Natural killer cell (primary cell): ENCODE measurements around the gene RNF7. TPM values are rescaled to one million over a fixed set of nuclear protein-coding genes. Genes with fewer than 3 reads are reported as not detected.

Experiments
- ATAC-seq, 3 donors: fragments of 150-1000 bp in 2 of 3; fragments of 200-7000 bp in 1 of 3; cut with Tn5 transposase; 1 replicate in 1 of 3; 2 replicates in 2 of 3; pipeline ENCODE4 v1.10.0; 2021; ENCODE audit warnings: mild to moderate bottlenecking in 2 of 3, moderate library complexity in 2 of 3
- DNase-seq, 2 donors: peaks; one replicate each; pipeline versions ENCODE4 v3.0.0 to v3.0.0-alpha.2; 2013 to 2021; ENCODE audit warnings: mixed read lengths in 1 of 2
- H3K27ac ChIP-seq: one replicate; pipeline ENCODE4 v1.5.1; 2013; ENCODE audit warnings: mild to moderate bottlenecking, low read length
- H3K27me3 ChIP-seq: one replicate; pipeline ENCODE4 v1.6.1; 2013; ENCODE audit warnings: low read length; ENCODE audit not compliant: control insufficient read depth, insufficient read depth
- H3K36me3 ChIP-seq: one replicate; pipeline ENCODE4 v1.6.1; 2013; ENCODE audit warnings: low read length; ENCODE audit not compliant: control insufficient read depth, insufficient read depth
- H3K4me1 ChIP-seq: one replicate; pipeline ENCODE4 v1.6.1; 2013; ENCODE audit warnings: low read length; ENCODE audit not compliant: control insufficient read depth, insufficient read depth
- H3K4me3 ChIP-seq: one replicate; pipeline ENCODE4 v1.5.1; 2013; ENCODE audit warnings: low read length
- H3K9me3 ChIP-seq: one replicate; pipeline ENCODE4 v1.6.1; 2013; ENCODE audit warnings: low read length; ENCODE audit not compliant: control insufficient read depth, insufficient read depth
- H3K27ac Mint-ChIP-seq, 2 donors: one replicate each; pipeline ENCODE4 v1.8.0; 2022; ENCODE audit warnings: mild to moderate bottlenecking in 2 of 2, mixed read lengths in 2 of 2, moderate library complexity in 1 of 2
- H3K27me3 Mint-ChIP-seq, 2 donors: one replicate each; pipeline ENCODE4 v1.8.0; 2022; ENCODE audit warnings: low read depth in 2 of 2, mixed read lengths in 2 of 2
- H3K36me3 Mint-ChIP-seq: one replicate; pipeline ENCODE4 v1.8.0; 2022; ENCODE audit warnings: mixed read lengths
- H3K4me1 Mint-ChIP-seq, 2 donors: one replicate each; pipeline ENCODE4 v1.8.0; 2022; ENCODE audit warnings: mixed read lengths in 2 of 2
- H3K4me3 Mint-ChIP-seq: one replicate; pipeline ENCODE4 v1.8.0; 2022; ENCODE audit warnings: mild to moderate bottlenecking, moderate library complexity, mixed read lengths
- H3K9me3 Mint-ChIP-seq, 2 donors: one replicate each; pipeline ENCODE4 v1.8.0; 2022; ENCODE audit warnings: mixed read lengths in 2 of 2
- WGBS: methylation state at CpG from one replicate; pipeline ENCODE4 v1.1.7; 2013; ENCODE audit warnings: missing lambda C conversion rate; ENCODE audit not compliant: insufficient coverage; 5-methylcytosine and 5-hydroxymethylcytosine counted together
- intact Hi-C: fragments of 100-400 bp; cut with micrococcal nuclease; formaldehyde crosslinking; loops from one replicate; pipeline ENCODE4 v1.14.2; 2022
- total RNA-seq, 4 donors: library from RNA; stranded (reverse); fragments of 120-200 nt in 1 of 4; gene quantifications; one replicate each; pipeline versions ENCODE4 v1.2.3 to v1.2.4, GENCODE V29; 2013 to 2022
- TF ChIP-seq, protein P1 (sequence below): fragments of 200-600 bp; IDR thresholded peaks from one replicate; pipeline ENCODE4 v1.8.0; 2022; ENCODE audit warnings: antibody characterized with exemption

Gene RNF7
- total RNA-seq, 3 donors from 2014 or later (not counting 1 experiment from before 2014, with no cell fraction given), result 65.0 to 75.0 (median 73.4) TPM

DNA sequence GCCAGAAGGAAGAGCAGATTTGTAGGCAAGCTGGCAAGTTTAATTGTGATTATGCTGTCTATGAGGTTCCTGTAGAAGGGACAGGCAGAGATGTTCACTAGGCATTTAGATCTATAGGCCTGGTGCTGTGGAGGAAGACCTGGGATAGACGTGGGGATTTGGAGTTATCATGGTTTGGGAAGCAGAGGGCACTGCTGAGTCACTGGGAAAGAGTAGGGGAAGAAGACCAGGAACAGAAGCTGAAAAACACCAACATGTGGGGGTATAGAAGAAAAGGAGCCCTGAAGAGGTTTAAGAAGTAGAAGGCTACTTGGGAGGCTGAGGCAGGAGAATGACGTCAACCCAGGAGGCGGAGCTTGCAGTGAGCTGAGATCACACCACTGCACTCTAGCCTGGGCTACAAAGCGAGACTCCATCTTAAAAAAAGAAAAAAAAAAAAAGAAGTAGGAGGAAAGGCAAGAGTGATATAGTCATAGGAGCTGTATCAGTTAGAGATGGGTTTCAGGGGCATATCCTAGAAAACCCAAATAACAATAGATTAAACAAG is 44.4 kb downstream of the RNF7 start:
- no peak for ATAC-seq
- no peak overlapping the region for H3K4me3 Mint-ChIP-seq
- Histone ChIP-seq H3K27ac (no peak overlapping the region), H3K4me1 (no peaks in the 10 kb centered on the region), H3K4me3 (no peak overlapping the region), H3K27me3 (no peaks in the 10 kb centered on the region), H3K9me3 (no peaks in the 10 kb centered on the region), H3K36me3 (no peaks in the 10 kb centered on the region)
- intact Hi-C loops, result no loop called here
- H3K4me1 Mint-ChIP-seq, result peaks cover 0 to 5% of the 10 kb centered on the region in 2 donors
- no peak for DNase-seq
- 88% methylated on average over 3 of the region's 4 CpGs for WGBS
- no peak overlapping the region for H3K27ac Mint-ChIP-seq
- TF ChIP-seq, protein P1, sequence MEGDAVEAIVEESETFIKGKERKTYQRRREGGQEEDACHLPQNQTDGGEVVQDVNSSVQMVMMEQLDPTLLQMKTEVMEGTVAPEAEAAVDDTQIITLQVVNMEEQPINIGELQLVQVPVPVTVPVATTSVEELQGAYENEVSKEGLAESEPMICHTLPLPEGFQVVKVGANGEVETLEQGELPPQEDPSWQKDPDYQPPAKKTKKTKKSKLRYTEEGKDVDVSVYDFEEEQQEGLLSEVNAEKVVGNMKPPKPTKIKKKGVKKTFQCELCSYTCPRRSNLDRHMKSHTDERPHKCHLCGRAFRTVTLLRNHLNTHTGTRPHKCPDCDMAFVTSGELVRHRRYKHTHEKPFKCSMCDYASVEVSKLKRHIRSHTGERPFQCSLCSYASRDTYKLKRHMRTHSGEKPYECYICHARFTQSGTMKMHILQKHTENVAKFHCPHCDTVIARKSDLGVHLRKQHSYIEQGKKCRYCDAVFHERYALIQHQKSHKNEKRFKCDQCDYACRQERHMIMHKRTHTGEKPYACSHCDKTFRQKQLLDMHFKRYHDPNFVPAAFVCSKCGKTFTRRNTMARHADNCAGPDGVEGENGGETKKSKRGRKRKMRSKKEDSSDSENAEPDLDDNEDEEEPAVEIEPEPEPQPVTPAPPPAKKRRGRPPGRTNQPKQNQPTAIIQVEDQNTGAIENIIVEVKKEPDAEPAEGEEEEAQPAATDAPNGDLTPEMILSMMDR, result no peak
- H3K36me3 Mint-ChIP-seq, result no peaks in the 10 kb centered on the region
- no peaks in the 10 kb centered on the region for H3K9me3 Mint-ChIP-seq
- no peaks in the 10 kb centered on the region for H3K27me3 Mint-ChIP-seq

- H3K4me3 ChIP-seq, result no peak overlapping the region
- H3K4me1 ChIP-seq, result no peaks in the 10 kb centered on the region
- Mint-ChIP-seq H3K9me3 (no peaks in the 10 kb centered on the region), H3K4me3 (no peak overlapping the region), H3K4me1 (peaks cover 0 to 5% of the 10 kb centered on the region in 2 donors), H3K27ac (no peak overlapping the region), H3K36me3 (no peaks in the 10 kb centered on the region), H3K27me3 (no peaks in the 10 kb centered on the region)
- TF ChIP-seq, protein P1, result no peak
- no peaks in the 10 kb centered on the region for H3K27me3 ChIP-seq
- WGBS, result 94% methylated on average over 6 of the region's 6 CpGs
- H3K36me3 ChIP-seq, result no peaks in the 10 kb centered on the region
- H3K9me3 ChIP-seq, result no peaks in the 10 kb centered on the region
- intact Hi-C loops, result no loop called here
- DNase-seq, result no peak
- H3K27ac ChIP-seq, result no peak overlapping the region
- no peak for ATAC-seq
These were observed 45.5 kb downstream of the RNF7 start for GRCh38 chr3:141783632-141784031.

- H3K27ac ChIP-seq, result no peak overlapping the region
- 78% methylated on average over 8 of the region's 8 CpGs for WGBS
- H3K27ac Mint-ChIP-seq, result no peak overlapping the region
- intact Hi-C loops, result no loop called here
- H3K36me3 Mint-ChIP-seq, result no peaks in the 10 kb centered on the region
- no peak overlapping the region for H3K4me3 ChIP-seq
- peaks cover 0 to 5% of the 10 kb centered on the region in 2 donors for H3K4me1 Mint-ChIP-seq
- TF ChIP-seq, protein P1, result no peak
- no peaks in the 10 kb centered on the region for H3K4me1 ChIP-seq
- H3K27me3 Mint-ChIP-seq, result no peaks in the 10 kb centered on the region
- H3K9me3 Mint-ChIP-seq, result no peaks in the 10 kb centered on the region
- ATAC-seq, result no peak
- H3K4me3 Mint-ChIP-seq, result no peak overlapping the region
- no peaks in the 10 kb centered on the region for H3K36me3 ChIP-seq
- no peaks in the 10 kb centered on the region for H3K27me3 ChIP-seq
- H3K9me3 ChIP-seq, result no peaks in the 10 kb centered on the region
- DNase-seq, result no peak
These were observed 46.0 kb downstream of the RNF7 start for GRCh38 chr3:141784096-141784495.

DNA sequence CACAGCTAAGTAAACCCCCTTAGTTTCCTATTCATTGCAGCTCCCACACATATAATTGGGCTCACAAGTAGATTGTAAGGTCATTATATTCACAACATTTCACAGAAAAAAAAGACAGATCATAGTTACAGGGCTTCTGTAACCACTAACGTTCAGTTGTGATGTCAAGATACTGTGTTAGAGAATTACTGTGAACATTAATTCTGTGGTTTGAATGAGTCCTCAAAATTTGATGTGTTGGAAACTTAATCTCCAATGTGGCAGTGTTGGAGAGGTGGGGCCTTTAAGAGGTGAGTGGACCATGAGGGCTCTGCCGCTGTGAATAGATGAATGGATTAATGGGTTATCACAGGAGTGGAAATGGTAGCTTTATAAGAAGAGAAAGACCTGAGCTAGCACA is 46.4 kb downstream of the RNF7 start:
- TF ChIP-seq, protein P1, result no peak
- Histone ChIP-seq H3K27ac (no peak overlapping the region), H3K27me3 (no peaks in the 10 kb centered on the region), H3K4me3 (no peak overlapping the region), H3K4me1 (no peaks in the 10 kb centered on the region), H3K9me3 (no peaks in the 10 kb centered on the region), H3K36me3 (no peaks in the 10 kb centered on the region)
- DNase-seq (no peak), ATAC-seq (no peak)
- Mint-ChIP-seq H3K4me3 (no peak overlapping the region), H3K9me3 (no peaks in the 10 kb centered on the region), H3K4me1 (peaks cover 0 to 5% of the 10 kb centered on the region in 2 donors), H3K36me3 (no peaks in the 10 kb centered on the region), H3K27me3 (no peaks in the 10 kb centered on the region), H3K27ac (no peak overlapping the region)
- intact Hi-C loops, result no loop called here
- 29% methylated on average over 2 of the region's 2 CpGs for WGBS
